ENCODE results near the gene ARHGAP5. TPM values are rescaled to one million over a fixed set of nuclear protein-coding genes. Genes with fewer than 3 reads are reported as not detected.

The ARHGAP5 gene
- total RNA-seq, 1 donor from 2014 or later = 114 TPM

DNA sequence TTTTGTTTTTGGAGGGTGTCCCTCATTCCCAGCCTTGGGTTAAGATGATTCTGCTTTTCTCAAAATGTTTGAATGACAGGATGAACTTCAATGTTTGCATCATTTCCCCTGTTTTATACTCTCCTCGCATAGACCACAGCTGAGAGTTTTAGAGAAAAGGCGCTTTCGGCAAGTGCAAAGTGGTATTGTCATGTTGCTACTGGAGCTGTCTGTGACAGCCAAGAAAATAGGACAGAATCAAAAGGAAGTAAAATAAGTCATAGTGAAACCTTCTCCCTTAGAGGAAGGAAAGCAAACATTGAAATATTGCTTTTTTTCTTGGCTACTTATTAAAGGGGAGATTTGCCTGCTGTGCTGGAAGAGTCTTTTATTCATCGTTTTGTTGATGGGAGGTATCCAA, 33.5 kb upstream of the ARHGAP5 start:
- H3K36me3 Mint-ChIP-seq (ENCODE audit: low read depth) = no peaks in the 10 kb centered on the region
- H3K4me1 Mint-ChIP-seq = peaks cover 5% of the 10 kb centered on the region

DNA sequence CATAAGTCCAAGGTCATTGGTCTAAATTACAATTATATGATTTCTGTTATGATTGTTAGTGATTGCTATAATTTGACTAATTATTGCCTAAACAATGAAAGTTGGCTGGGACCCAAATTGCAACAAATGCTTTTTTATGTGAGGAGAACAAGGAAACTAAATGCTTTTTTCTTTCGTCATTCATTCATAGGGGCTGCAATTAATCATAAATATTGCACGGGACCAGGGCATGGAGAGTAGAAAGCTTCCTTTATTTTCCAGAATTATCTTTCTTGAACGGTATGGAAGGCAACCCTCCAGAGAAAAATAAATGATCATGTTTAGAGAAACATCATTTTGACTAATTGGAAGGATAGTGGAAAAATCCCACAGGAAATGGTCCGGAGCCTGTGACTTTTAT, 32.6 kb upstream of the ARHGAP5 start:
- H3K36me3 Mint-ChIP-seq (ENCODE audit: low read depth) = no peaks in the 10 kb centered on the region
- H3K27ac Mint-ChIP-seq (ENCODE audit: unreplicated experiment) = no peak overlapping the region
- H3K27me3 Mint-ChIP-seq (ENCODE audit: low read depth) = no peaks in the 10 kb centered on the region
- TF ChIP-seq, protein P1, sequence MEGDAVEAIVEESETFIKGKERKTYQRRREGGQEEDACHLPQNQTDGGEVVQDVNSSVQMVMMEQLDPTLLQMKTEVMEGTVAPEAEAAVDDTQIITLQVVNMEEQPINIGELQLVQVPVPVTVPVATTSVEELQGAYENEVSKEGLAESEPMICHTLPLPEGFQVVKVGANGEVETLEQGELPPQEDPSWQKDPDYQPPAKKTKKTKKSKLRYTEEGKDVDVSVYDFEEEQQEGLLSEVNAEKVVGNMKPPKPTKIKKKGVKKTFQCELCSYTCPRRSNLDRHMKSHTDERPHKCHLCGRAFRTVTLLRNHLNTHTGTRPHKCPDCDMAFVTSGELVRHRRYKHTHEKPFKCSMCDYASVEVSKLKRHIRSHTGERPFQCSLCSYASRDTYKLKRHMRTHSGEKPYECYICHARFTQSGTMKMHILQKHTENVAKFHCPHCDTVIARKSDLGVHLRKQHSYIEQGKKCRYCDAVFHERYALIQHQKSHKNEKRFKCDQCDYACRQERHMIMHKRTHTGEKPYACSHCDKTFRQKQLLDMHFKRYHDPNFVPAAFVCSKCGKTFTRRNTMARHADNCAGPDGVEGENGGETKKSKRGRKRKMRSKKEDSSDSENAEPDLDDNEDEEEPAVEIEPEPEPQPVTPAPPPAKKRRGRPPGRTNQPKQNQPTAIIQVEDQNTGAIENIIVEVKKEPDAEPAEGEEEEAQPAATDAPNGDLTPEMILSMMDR (conservative IDR thresholded peaks at IDR 0.05) = no peak
- DNase-seq (ENCODE audit: low read depth, low spot score) = no peak
- H3K4me3 Mint-ChIP-seq = no peak overlapping the region
- H3K9me3 Mint-ChIP-seq = no peaks in the 10 kb centered on the region
- H3K4me1 Mint-ChIP-seq = peaks cover 5% of the 10 kb centered on the region

More for the DNA sequence above, 33.5 kb upstream of the ARHGAP5 start:
- Mint-ChIP-seq H3K27ac (ENCODE audit: unreplicated experiment) (no peak overlapping the region), H3K9me3 (no peaks in the 10 kb centered on the region), H3K4me3 (no peak overlapping the region), H3K27me3 (ENCODE audit: low read depth) (no peaks in the 10 kb centered on the region)
- DNase-seq (ENCODE audit: low read depth, low spot score) = no peak
- TF ChIP-seq, protein P1 (conservative IDR thresholded peaks at IDR 0.05) = no peak

DNA sequence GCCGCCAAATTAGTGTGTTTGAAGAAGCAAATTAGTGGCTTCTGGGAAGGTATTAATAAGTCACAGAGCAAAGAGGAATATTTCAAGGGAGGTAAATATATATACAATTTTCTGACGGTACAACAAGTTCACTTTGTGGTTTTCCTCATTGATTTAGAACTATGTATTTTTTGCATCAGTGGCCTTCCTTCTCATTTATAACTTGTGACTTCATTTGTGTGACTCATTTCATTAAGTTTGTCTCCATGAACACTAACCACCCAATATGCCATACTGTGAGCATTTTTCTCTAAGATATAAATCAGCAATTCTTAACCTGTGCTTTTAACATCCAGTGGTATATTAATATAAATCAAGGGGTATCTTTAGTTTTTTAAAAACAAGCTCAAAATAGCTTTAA, 29.3 kb upstream of the ARHGAP5 start:
- no peak for DNase-seq (ENCODE audit: low read depth, low spot score)
- Mint-ChIP-seq H3K36me3 (ENCODE audit: low read depth) (no peaks in the 10 kb centered on the region), H3K9me3 (no peaks in the 10 kb centered on the region), H3K4me1 (peaks cover 10% of the 10 kb centered on the region), H3K27ac (ENCODE audit: unreplicated experiment) (no peak overlapping the region), H3K27me3 (ENCODE audit: low read depth) (no peaks in the 10 kb centered on the region), H3K4me3 (no peak overlapping the region)
- TF ChIP-seq, protein P1 (conservative IDR thresholded peaks at IDR 0.05) = no peak

DNA sequence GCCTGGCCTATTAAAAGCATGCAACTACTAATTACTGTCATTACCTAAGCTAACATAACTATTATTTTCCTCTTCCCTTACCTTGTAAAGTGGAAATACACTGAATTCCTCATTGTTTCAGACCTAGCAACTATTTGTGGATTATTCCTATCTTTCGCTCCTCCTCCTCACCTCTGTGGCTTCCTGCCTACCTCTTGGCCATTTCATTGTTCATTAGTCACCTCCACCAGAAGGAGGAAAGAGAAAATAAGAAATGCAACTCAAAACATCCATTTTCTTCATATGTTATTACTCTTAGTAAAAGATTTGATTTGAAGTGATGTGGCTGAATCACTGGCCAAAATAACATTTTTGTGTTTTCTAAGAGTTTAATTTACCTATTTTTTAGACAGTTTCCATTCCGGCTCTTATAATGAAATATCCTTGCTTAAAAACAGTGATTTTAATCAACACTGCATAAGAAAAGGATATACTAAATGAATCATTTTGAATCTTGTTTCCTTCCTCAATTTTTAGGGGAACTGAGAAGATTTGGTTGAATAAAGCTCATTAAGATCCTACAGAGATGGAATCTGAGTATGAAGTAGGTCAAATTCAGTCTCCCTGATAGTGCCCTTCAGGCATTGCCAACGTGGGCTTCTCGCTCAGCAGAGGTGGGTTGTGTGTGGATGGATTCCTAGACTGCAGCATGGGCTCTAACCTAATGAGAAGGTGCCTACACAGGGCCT, 27.6 kb upstream of the ARHGAP5 start:
- H3K27ac Mint-ChIP-seq (ENCODE audit: unreplicated experiment) = no peak overlapping the region
- H3K36me3 Mint-ChIP-seq (ENCODE audit: low read depth) = no peaks in the 10 kb centered on the region
- H3K27me3 Mint-ChIP-seq (ENCODE audit: low read depth) = no peaks in the 10 kb centered on the region
- no peaks in the 10 kb centered on the region for H3K9me3 Mint-ChIP-seq
- H3K4me1 Mint-ChIP-seq = peaks cover 5% of the 10 kb centered on the region
- H3K4me3 Mint-ChIP-seq = no peak overlapping the region
- TF ChIP-seq, protein P1 (conservative IDR thresholded peaks at IDR 0.05) = no peak
- DNase-seq (ENCODE audit: low read depth, low spot score) = no peak

DNA sequence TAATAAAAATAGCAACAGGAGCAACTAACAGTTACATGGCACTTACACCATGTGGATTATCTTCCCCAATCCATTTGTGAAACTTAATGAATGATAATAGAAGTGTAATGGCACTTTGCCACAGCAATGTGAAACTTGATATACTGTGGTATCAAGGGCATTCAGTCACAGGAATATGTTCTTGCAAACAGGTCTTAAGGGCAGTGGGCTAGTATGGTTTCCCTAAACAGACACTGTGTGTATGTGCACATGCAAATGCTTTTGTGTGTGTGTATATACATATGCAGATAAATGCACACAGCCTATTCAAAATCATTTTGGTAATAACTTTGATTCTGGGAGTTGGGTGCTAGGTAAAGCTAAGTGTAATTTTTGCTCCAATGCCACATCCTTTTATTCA, 26.2 kb upstream of the ARHGAP5 start:
- no peaks in the 10 kb centered on the region for H3K27me3 Mint-ChIP-seq (ENCODE audit: low read depth)
- H3K27ac Mint-ChIP-seq (ENCODE audit: unreplicated experiment) = no peak overlapping the region
- H3K9me3 Mint-ChIP-seq = no peaks in the 10 kb centered on the region
- TF ChIP-seq, protein P1 (conservative IDR thresholded peaks at IDR 0.05) = no peak
- peaks cover 5% of the 10 kb centered on the region for H3K4me1 Mint-ChIP-seq
- no peaks in the 10 kb centered on the region for H3K36me3 Mint-ChIP-seq (ENCODE audit: low read depth)
- DNase-seq (ENCODE audit: low read depth, low spot score) = no peak
- no peak overlapping the region for H3K4me3 Mint-ChIP-seq

All from neural crest cell (in vitro differentiated cells).